SK-N-SH (cell line): ENCODE results near the gene SLC22A7. TPM values are rescaled to one million over a fixed set of nuclear protein-coding genes. Genes with fewer than 3 reads are reported as not detected.

ENCODE experiments used
- CTCF ChIA-PET: fragments of 300-600, 350-600 bp; formaldehyde crosslinking; extraction: SDS; loops from one replicate; lab custom pipeline; 2021; lab: Yijun Ruan, JAX
- POLR2A ChIA-PET: fragments of 350-600 bp; sonication (Branson Sonifier 250); formaldehyde crosslinking; extraction: SDS; loops from one replicate; lab custom pipeline; 2020; ENCODE audit warnings: antibody characterized with exemption, inconsistent platforms; lab: Yijun Ruan, JAX
- DNase-seq: peaks from one replicate; pipeline ENCODE4 v3.0.0; 2012
- H2AFZ ChIP-seq: fragments of 200-600 bp; sonication (generic); 2 replicates; pipeline ENCODE4 v1.8.1; 2016; ENCODE audit warnings: antibody characterized with exemption, mild to moderate bottlenecking, low read depth
- H3F3A ChIP-seq: fragments of 200-600 bp; sonication (generic); replicated peaks from 2 replicates; pipeline ENCODE3; 2016; ENCODE audit warnings: antibody characterized with exemption, mild to moderate bottlenecking; ENCODE audit not compliant: insufficient read depth
- H3K27ac ChIP-seq, 2 experiments: fragments of 200-500 bp in 1 of 2; fragments of 200-600 bp in 1 of 2; sonication (Bioruptor generic) in 1 of 2; sonication (generic), shearing (Covaris generic) in 1 of 2; 2 replicates each; pipeline versions ENCODE4 v1.5.1 to v1.6.1; 2014 to 2016; ENCODE audit warnings: low read depth in 2 of 2, inconsistent platforms in 1 of 2, low read length in 1 of 2, mild to moderate bottlenecking in 1 of 2, mixed read lengths in 1 of 2
- H3K27me3 ChIP-seq: fragments of 200-600 bp; sonication (generic), shearing (Covaris generic); 2 replicates; pipeline ENCODE4 v1.6.1; 2016; ENCODE audit warnings: mixed run types; ENCODE audit not compliant: insufficient read depth
- H3K36me3 ChIP-seq, 2 experiments: fragments of 200-500 bp in 1 of 2; fragments of 200-600 bp in 1 of 2; sonication (Bioruptor generic) in 1 of 2; sonication (generic) in 1 of 2; replicated peaks in 1 of 2; 2 replicates each; pipeline versions ENCODE3 to v1.5.1; 2014 to 2016; ENCODE audit warnings: low read length in 1 of 2, mild to moderate bottlenecking in 1 of 2; ENCODE audit not compliant: insufficient read depth in 2 of 2, control insufficient read depth in 1 of 2
- H3K4me1 ChIP-seq, 2 experiments: fragments of 200-500 bp in 1 of 2; fragments of 200-600 bp in 1 of 2; sonication (Bioruptor generic) in 1 of 2; sonication (generic), shearing (Covaris generic) in 1 of 2; 2 replicates each; pipeline versions ENCODE4 v1.5.1 to v1.6.1; 2014 to 2016; ENCODE audit warnings: low read depth in 1 of 2, low read length in 1 of 2, mixed run types in 1 of 2; ENCODE audit not compliant: insufficient read depth in 2 of 2, control insufficient read depth in 1 of 2
- H3K4me2 ChIP-seq: fragments of 200-600 bp; sonication (generic), shearing (Covaris generic); 2 replicates; pipeline ENCODE4 v1.6.1; 2017; ENCODE audit warnings: mixed run types
- H3K4me3 ChIP-seq, 2 experiments: fragments of 200-500 bp in 1 of 2; fragments of 200-600 bp in 1 of 2; sonication (Bioruptor generic) in 1 of 2; sonication (generic), shearing (Covaris generic) in 1 of 2; 2 replicates each; pipeline versions ENCODE4 v1.5.1 to v1.8.1; 2014 to 2016; ENCODE audit warnings: low read depth in 2 of 2, inconsistent platforms in 1 of 2, low read length in 1 of 2, mild to moderate bottlenecking in 1 of 2, mixed read lengths in 1 of 2, moderate library complexity in 1 of 2
- H3K79me2 ChIP-seq: fragments of 200-600 bp; sonication (generic); 2 replicates; pipeline ENCODE4 v1.8.1; 2017; ENCODE audit warnings: mild to moderate bottlenecking; ENCODE audit not compliant: insufficient read depth
- H3K9ac ChIP-seq: fragments of 200-600 bp; sonication (generic); 2 replicates; pipeline ENCODE4 v1.6.1; 2017; ENCODE audit warnings: mixed run types
- H3K9me2 ChIP-seq: fragments of 200-600 bp; sonication (generic); 2 replicates; pipeline ENCODE4 v1.6.1; 2017; ENCODE audit warnings: mixed run types
- H3K9me3 ChIP-seq: fragments of 200-600 bp; sonication (generic); 2 replicates; pipeline ENCODE4 v1.6.1; 2017; ENCODE audit warnings: mixed run types, mild to moderate bottlenecking, moderate library complexity
- H4K20me1 ChIP-seq: fragments of 200-600 bp; sonication (generic); 2 replicates; pipeline ENCODE4 v1.6.1; 2017; ENCODE audit warnings: mild to moderate bottlenecking, mixed run types; ENCODE audit not compliant: insufficient read depth
- CHD2 ChIP-seq: fragments of 150-350 bp; IDR thresholded peaks from 2 replicates; pipeline ENCODE4 v1.6.1; 2018; ENCODE audit warnings: low read length; ENCODE audit not compliant: partially characterized antibody
- EP300 ChIP-seq, 2 experiments: IDR thresholded peaks; 2 replicates each; pipeline versions ENCODE4 v1.4.0 to v1.6.1; 2012; ENCODE audit warnings: borderline replicate concordance in 1 of 2, low read depth in 1 of 2, low read length in 1 of 2
- EZH2phosphoT487 ChIP-seq: fragments of 200-600 bp; sonication (generic); IDR thresholded peaks from 2 replicates; pipeline ENCODE4 v1.6.1; 2017; ENCODE audit warnings: low read depth, mixed run types, mild to moderate bottlenecking, antibody characterized with exemption, moderate library complexity, borderline replicate concordance
- FOXJ3 ChIP-seq: sonication (generic); formaldehyde crosslinking; IDR thresholded peaks from 2 replicates; pipeline ENCODE4 v1.5.1; 2020; ENCODE audit warnings: mild to moderate bottlenecking, missing genetic modification reagents
- GABPA ChIP-seq: IDR thresholded peaks from 2 replicates; pipeline ENCODE4 v1.4.0; 2012; ENCODE audit warnings: low read depth, mild to moderate bottlenecking
- JUND ChIP-seq: IDR thresholded peaks from 2 replicates; pipeline ENCODE4 v1.4.0; 2012
- MEF2A ChIP-seq: IDR thresholded peaks from 2 replicates; pipeline ENCODE4 v1.4.0; 2012; ENCODE audit warnings: low read depth, borderline replicate concordance
- NFIC ChIP-seq: IDR thresholded peaks from 2 replicates; pipeline ENCODE4 v1.4.0; 2012; ENCODE audit warnings: borderline replicate concordance
- POLR2AphosphoS5 ChIP-seq: IDR thresholded peaks from 2 replicates; pipeline ENCODE4 v1.6.1; 2012; ENCODE audit warnings: low read depth, low read length
- RCOR1 ChIP-seq: fragments of 150-350 bp; IDR thresholded peaks from 2 replicates; pipeline ENCODE4 v1.6.1; 2017; ENCODE audit warnings: antibody characterized with exemption, low read length
- REST ChIP-seq: IDR thresholded peaks from 2 replicates; pipeline ENCODE4 v1.6.1; 2012; ENCODE audit warnings: mild to moderate bottlenecking, low read depth, low read length, moderate library complexity
- RXRA ChIP-seq: IDR thresholded peaks from 2 replicates; pipeline ENCODE4 v1.4.0; 2012; ENCODE audit warnings: low read depth, mild to moderate bottlenecking, borderline replicate concordance
- SIN3A ChIP-seq: IDR thresholded peaks from 2 replicates; pipeline ENCODE4 v1.6.1; 2012; ENCODE audit warnings: low read depth, mild to moderate bottlenecking, low read length, moderate library complexity, borderline replicate concordance
- TCF12 ChIP-seq: IDR thresholded peaks from 2 replicates; pipeline ENCODE4 v1.4.0; 2012
- TEAD4 ChIP-seq: IDR thresholded peaks from 2 replicates; pipeline ENCODE4 v1.4.0; 2012; ENCODE audit warnings: mild to moderate bottlenecking, borderline replicate concordance; ENCODE audit not compliant: insufficient read depth
- USF1 ChIP-seq: IDR thresholded peaks from 2 replicates; pipeline ENCODE4 v1.4.0; 2012; ENCODE audit warnings: low read depth, borderline replicate concordance
- USF2 ChIP-seq: fragments of 150-350 bp; IDR thresholded peaks from 2 replicates; pipeline ENCODE4 v1.6.1; 2017; ENCODE audit warnings: antibody characterized with exemption, low read length, low read depth, borderline replicate concordance
- ZBTB33 ChIP-seq: IDR thresholded peaks from 2 replicates; pipeline ENCODE4 v1.4.0; 2012; ENCODE audit warnings: low read depth, borderline replicate concordance
- WGBS: methylation state at CpG from one replicate; pipeline ENCODE4 v1.1.6; 2017; ENCODE audit warnings: low lambda C conversion rate; 5-methylcytosine and 5-hydroxymethylcytosine counted together
- polyA plus RNA-seq, 3 experiments: library from polyadenylated mRNA; depleted of rRNA; stranded (reverse); fragments of >200 nt; gene quantifications; 2 replicates each; pipeline ENCODE4 v1.2.3, GENCODE V29; 2012

The SLC22A7 gene
- polyA plus RNA-seq, 1 of the 3 experiments (the other 2 are of a cell fraction) = not detected

- Histone ChIP-seq H3K36me3 (no peaks in the 10 kb centered on the region), H3F3A (no peaks in the 10 kb centered on the region), H3K27ac (no peak overlapping the region), H3K4me2 (no peak overlapping the region), H3K9me3 (no peaks in the 10 kb centered on the region), H3K4me3 (no peak overlapping the region), H3K4me1 (no peaks in the 10 kb centered on the region), H3K9ac (no peak overlapping the region), H4K20me1 (no peaks in the 10 kb centered on the region), H3K9me2 (no peaks in the 10 kb centered on the region), H2AFZ (no peak overlapping the region), H3K79me2 (no peaks in the 10 kb centered on the region), H3K27me3 (no peaks in the 10 kb centered on the region)
- 82% methylated on average over 9 of the region's 9 CpGs for WGBS
- CTCF ChIA-PET = interaction anchor here (0.6 kb wide), 1 partner anchor 326 kb away, joined by 3 read pairs; no protein-coding TSS in a partner anchor
- TF ChIP-seq MEF2A (no peak), SIN3A (no peak), NFIC (no peak), USF1 (no peak), USF2 (no peak), JUND (no peak), RXRA (no peak), TEAD4 (no peak), EZH2phosphoT487 (no peak), GABPA (no peak), RCOR1 (no peak)
- DNase-seq = no peak
- POLR2A ChIA-PET = no interaction called here
Measured at GRCh38 chr6:43282060-43282459, 16.0 kb upstream of the SLC22A7 start.

- Histone ChIP-seq H3K4me1 (no peaks in the 10 kb centered on the region), H3K27me3 (no peaks in the 10 kb centered on the region), H3K27ac (no peak overlapping the region), H3K4me2 (no peak overlapping the region), H2AFZ (no peak overlapping the region), H3K79me2 (no peaks in the 10 kb centered on the region), H3K9me3 (no peaks in the 10 kb centered on the region), H3K9me2 (no peaks in the 10 kb centered on the region), H4K20me1 (no peaks in the 10 kb centered on the region), H3K36me3 (no peaks in the 10 kb centered on the region), H3K4me3 (no peak overlapping the region), H3F3A (no peaks in the 10 kb centered on the region), H3K9ac (no peak overlapping the region)
- CTCF ChIA-PET = no interaction called here
- no peak for DNase-seq
- 82% methylated on average over 23 of the region's 32 CpGs for WGBS
- POLR2A ChIA-PET = no interaction called here
- TF ChIP-seq EP300 (IDR thresholded peaks at IDR 0.05; ENCODE audit: borderline replicate concordance in 1 of 2, low read depth in 1 of 2, low read length in 1 of 2) (no peak), ZBTB33 (no peak), POLR2AphosphoS5 (no peak), REST (no peak), RCOR1 (no peak), SIN3A (no peak), MEF2A (no peak), TCF12 (no peak), GABPA (no peak), CHD2 (no peak), FOXJ3 (CRISPR knock-in tag) (no peak), USF1 (no peak)
Measured at GRCh38 chr6:43282636-43283513, 15.2 kb upstream of the SLC22A7 start.
